GM21360 (cell line): Measurements from ENCODE around the gene URGCP.

Experiments used
- ATAC-seq: cut with Tn5 transposase; IDR thresholded peaks from one replicate; pipeline ENCODE4 v1.9.1; 2021; ENCODE audit warnings: mild to moderate bottlenecking, moderate library complexity; ENCODE audit not compliant: unreplicated experiment

URGCP gene

DNA sequence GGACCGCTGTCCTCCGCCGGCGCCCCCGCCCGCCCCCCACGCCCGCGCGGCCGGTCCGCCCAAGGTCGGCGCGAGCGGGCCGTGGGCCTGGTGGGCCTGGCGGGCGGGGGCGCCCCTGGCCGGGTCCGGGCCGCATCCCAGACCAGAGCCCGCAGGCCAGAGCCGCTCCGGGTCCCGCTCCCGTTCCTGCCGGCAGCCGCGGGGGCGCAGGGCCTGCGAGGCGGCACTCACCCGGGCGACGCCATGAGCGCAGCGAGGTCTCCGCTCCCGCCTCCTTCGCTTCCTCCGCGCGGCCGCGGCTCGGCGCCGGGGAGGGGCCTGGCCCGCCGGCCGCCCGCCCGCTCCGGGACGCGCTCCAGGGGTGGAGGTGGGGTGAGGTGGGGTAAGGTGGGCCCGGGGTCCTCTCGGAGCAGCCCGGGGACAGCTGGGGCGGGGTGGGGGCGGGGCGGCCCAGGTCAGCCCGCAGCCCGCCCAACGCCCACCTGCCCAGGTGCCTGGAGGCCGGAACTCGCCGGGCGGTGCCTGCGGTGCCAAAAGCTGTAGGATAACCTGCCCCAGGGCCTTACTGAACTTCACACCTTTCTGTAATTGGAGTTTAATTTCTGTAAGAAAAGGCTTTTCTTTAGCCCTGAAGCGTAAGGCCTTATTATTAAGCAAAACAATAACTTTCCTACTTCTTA is at the start of gene URGCP:
URGCP (minus strand) TSS at position 266 of the 680 bp plus-strand sequence; CDS start at position 245, 21 bp downstream.
- ATAC-seq = peak; percentile 62

DNA sequence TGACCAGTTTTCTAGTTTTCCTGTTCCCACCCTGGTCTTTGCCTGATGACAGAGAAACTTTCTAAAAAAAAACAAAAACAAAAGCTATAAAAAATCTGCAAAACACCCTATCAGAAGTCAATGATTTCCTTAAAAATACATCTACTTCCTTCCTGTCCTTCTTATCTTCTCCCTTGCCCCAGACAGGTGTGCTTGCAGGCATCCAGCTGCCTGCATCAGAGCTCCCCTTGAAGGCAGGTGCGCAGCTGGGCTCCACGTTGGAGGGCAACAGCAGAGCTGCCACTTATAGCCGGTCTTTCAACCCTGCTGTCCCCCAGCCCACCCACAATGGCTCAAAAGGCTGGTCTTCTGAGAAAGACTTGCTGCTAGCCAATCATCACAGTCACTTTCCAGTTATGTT is 49.6 kb upstream of the URGCP start:
- ATAC-seq = no peak

DNA sequence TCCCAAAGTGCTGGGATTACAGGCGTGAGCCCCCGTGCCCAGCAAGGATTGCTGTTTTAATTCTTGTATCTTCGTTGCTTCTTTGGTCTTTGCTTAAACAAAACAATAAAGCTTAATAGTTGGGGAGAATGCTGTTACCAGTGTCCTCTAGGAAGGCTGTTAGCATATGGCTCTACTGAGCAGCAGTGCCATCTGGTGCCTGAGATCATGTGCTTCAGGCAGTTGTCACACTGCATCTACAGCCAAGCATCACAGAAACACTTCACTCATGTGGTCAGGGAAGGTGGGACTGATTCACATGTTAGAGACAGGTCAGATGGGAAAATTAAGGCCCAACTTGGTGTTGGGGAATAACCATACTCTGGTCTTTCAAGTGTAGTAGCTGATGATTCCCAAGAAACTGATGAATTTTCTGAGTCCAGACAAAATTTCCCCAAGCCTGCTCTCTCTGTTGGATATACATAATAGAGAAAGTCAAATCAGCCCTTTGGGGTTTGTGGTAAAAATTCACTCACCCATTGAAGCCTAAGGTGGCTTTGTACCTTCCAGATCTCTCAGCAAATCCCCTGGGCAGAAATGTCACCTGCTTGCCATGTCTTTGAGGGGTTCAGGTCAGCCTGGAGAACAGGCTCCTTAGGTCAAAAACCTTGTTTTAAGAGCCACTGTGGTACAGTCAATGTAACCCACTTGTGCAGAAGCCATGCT is 48.3 kb upstream of the URGCP start:
- ATAC-seq = peak; percentile 54

GRCh38 chr7:43953071-43953470 is 46.7 kb upstream of the URGCP start:
- ATAC-seq = no peak

DNA sequence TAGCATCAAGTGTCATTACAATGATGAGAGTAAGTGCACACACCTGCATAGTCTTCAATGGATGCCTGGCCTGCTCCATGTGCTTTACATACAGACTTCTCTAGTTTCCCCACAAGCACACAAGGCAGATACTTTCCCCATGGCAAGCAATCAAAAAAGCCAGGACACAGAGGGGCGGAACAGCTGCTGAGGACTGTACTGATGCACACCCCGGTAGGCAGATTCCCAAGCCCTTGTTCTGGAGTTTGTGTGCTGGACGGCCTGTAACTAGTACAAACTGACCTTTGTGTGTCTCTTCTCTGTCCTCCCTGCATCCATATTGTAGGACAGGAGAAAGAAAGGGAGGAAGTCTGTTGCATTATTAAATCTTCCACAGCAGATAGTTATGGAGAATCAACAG is 45.6 kb upstream of the URGCP start:
- ATAC-seq = no peak

- peak; percentile 67 for ATAC-seq
Measured at GRCh38 chr7:43944286-43944685, 37.9 kb upstream of the URGCP start.

DNA sequence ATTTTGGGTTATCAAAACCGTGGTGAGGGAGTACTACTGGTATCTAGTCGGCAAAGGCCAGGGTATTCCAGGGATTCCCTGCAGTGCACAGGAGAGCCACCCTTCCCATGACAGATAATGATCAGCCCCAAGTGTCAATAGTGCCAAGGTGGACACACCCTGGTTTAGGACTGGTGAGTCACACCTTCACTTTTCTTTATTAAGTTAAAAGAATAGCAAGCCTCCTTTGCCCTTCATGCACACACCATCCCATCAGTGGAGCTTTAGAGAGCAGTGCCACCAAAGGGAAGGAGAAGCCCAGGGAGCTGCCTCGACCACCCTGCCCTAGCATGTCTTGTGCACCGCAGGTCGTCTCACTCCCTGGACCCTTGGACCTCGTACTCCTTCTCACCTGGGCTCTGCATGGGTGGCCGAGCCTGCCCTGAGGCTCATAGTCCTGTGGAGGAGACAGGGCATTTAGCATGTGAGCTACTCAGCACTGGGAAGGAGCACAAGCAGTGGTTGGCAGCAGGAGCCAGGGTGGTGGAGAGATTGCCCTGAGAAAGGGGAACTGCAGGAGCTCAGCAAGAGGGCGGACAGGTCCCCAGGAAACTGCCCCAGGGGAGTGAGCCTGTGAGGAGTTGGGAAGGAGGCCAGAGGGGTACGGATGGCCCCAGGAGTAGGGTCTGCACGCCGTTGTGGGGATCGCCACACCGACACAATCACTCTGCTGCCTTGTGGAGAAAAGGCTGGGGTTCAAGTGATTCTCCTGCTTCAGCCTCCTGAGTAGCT is 37.2 kb upstream of the URGCP start:
- no peak for ATAC-seq

DNA sequence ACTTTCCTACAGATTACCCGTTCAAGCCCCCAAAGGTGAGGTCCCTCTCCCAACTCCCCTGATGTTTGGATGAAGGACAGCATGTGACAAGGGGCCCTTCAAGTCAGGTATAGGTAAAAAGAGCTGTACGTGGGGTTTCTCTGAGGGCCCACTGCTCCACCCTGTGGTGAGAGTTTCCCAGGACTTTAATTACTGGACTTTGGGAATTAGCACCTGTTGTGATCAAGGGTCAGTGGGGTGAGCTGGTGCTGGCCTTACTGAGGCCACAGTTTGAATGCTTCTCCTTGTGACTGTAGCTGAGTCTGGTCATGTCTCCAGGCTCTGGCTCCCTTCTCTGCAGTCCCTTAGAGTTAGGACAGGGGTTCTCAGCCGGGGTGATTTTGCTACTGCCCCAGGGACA is 36.6 kb upstream of the URGCP start:
- ATAC-seq = no peak

GRCh38 chr7:43942250-43942649 is 35.9 kb upstream of the URGCP start:
- ATAC-seq = no peak

- no peak for ATAC-seq
Measured at GRCh38 chr7:43938892-43939482, 32.6 kb upstream of the URGCP start.

DNA sequence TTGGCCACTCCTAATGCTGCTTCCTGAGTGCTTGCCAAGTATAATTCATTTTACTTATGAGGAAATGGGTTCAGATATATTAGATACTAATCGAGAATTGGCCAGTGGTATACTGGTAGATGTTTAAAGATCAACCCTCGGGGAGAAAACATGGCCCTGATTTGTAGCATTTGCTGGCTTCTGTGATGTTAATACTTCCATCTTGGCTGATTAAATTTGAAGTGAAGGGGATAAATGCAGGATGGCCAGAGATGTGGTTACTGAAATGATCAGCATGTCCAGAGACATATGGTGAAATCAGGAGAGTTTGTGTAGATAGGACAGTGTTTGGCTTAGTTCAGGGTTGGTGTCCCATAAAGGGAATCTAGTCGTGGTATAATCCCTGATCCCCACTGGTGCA is 31.0 kb upstream of the URGCP start:
- no peak for ATAC-seq

DNA sequence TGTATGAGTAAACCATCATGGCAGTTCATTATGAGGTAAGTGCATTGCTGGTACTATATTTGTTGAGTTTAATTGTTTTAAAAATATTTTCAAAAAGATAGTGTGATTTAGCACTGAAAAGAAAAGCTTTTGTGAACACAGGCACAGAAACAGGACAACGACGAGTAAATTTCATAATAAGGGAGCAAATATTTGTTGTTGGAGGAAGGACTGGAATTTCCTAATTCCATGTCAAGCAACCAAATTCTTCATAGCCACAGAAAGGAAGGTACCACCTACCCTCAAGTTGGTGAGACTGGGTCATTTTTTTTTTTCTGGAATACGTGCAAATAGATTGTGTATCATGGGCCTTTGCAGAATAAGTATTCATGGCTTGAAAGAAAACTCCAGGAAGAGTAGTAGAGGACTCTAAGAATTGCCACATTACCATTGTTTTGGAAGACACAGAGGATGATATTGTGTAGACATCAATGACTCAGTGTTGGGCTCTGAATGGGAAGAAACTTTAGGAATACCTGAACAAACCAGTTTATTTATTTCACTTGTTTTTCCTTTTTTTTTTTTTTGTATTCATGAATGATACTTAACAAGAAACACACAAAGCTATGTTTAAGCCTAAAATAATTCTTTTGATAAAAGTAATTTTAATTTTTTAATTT is 27.6 kb upstream of the URGCP start:
- no peak for ATAC-seq

DNA sequence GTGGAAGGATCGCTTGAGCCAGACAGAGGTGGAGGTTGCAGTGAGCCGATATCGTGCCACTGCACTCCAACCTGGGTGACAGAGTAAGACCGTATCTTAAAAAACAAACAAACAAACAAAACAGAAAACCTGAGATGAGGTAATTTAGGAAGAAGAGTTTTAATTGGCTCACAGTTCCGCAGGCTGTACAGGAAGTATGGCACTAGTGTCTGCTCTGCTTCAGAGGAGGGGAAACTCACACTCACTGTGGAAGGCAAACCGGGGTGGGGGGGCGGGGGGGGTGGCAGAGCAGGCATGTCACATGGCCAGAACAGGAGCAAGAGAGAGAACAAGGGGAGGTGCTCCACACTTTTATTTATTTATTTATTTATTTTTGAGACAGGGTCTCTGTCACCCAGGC is 24.9 kb upstream of the URGCP start:
- no peak for ATAC-seq

GRCh38 chr7:43929529-43930457 is 23.4 kb upstream of the URGCP start:
- no peak for ATAC-seq

DNA sequence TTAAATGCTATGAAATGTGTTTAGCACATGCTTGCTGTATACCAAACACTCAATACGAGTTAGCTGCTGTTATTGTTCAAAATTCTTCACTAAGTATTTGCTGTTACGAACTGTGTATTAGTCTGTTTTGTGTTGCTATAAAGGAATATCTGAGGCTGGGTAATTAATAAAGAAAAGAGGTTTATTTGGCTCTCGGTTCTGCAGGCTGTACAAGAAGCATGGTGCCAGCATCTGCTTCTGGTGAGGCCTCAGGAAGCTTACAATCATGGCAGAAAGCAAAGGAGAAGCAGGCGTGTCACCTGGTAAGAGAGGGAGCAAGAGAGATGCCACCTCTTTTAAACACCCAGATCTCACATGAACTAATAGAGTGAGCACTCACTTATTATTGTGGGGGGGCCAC is 21.4 kb upstream of the URGCP start:
- no peak for ATAC-seq

DNA sequence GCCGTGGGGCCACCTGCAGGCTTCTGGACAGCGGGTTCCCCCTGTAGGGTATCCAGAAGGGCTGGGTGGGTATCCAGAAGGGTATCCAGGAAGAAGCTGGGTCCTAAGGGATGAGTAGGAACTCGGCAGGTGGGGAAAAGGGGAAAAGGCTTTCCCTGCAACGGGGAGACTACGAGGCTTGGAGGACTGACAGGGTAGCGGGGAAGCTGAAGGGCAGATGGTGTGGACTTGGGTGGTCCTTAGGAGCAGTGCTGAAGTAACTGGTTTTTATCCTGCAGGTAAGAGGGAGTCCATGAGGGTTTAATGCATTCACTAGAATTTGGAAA is 20.4 kb upstream of the URGCP start:
- no peak for ATAC-seq

DNA sequence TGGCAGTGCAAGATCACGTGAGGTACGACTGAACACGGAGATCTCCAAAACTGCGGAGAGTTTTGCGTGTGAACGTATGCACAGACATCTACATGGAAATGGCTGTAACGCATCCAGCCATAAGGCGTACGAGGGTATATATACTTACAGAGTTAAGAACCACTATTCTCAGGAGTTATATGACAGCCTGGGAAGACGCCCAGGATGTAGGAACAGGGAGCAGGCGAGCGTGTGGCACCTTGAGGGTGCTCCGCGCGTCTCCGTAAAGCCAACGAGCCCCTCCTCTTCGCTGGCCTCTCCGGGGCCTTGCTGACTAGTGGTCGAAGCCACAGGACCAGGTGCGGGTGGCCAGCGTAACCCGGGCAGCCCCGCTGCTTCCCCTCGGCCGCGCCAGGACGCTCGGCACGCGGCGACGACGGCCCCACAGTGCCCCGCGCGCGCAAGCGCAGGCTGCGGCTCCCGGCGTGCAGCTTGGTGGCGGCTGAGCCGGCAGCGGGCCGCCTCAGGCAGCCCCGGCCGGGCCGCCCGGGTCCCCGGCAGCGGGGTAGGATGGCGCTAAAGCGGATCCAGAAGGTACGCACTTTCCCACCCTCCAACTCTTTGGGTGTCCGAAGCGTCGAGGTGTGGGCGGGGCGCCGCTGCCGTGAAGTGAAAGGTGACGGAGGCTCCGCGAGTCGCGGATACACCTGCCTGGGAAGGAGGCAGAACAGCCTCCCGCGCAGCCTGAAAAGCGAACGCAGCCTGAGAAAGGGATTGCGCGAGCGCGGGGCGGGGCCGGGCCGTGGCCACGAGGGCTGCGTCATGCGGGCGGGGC is 19.8 kb upstream of the URGCP start, which contains the start of gene UBE2D4:
UBE2D4 (plus strand) TSS at position 453 of the 814 bp plus-strand sequence; CDS start at position 550, 97 bp downstream.
- ATAC-seq = peak; percentile 89

DNA sequence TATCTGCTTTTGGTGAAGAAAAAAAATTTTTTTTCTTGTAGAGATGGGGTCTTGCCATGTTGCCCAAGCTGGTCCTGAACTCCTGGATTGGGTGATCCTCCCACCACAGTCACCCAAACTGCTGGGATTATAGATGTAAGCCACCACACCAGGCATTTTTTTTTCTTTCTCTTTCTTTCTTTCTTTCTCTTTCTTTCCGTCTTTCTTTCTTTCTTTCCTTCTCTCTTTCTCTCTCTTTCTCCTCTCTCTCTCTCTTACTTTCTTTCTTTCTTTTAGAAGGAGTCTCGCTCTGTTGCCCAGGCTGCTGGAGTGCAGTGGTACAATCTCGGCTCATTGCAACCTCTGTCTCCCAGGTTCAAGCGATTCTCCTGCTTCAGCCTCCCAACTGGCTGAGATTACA is 16.3 kb upstream of the URGCP start:
- ATAC-seq = no peak

GRCh38 chr7:43921423-43921822 is 15.0 kb upstream of the URGCP start:
- ATAC-seq = no peak
